HCT116 (cell line): ENCODE results near the gene CD7. TPM values are rescaled to one million over a fixed set of nuclear protein-coding genes. Genes with fewer than 3 reads are reported as not detected.

Experiments used
- ATAC-seq: fragments of 200-7000 bp; cut with Tn5 transposase; 2 replicates; pipeline ENCODE4 v1.9.1; 2020; ENCODE audit warnings: mild to moderate bottlenecking, moderate library complexity
- BruUV-seq: library from RNA; stranded (reverse); fragments of 400-500 nt; replicated peaks from 2 replicates; lab custom pipeline; 2021; lab: Mats Ljungman, UMichigan
- CTCF ChIA-PET: fragments of 300-600 bp; sonication (Branson Sonifier 250); formaldehyde crosslinking; loops from one replicate; lab custom pipeline; 2021; ENCODE audit warnings: antibody characterized with exemption; lab: Charles Lee
- POLR2A ChIA-PET: fragments of 300-600, 350-600 bp; sonication (Branson Sonifier 250); formaldehyde crosslinking; loops from one replicate; lab custom pipeline; 2021; ENCODE audit warnings: antibody characterized with exemption; lab: Charles Lee
- RAD21 ChIA-PET, 2 experiments: fragments of 300-600 bp; sonication (Branson Sonifier 250); formaldehyde crosslinking; loops; one replicate each; lab custom pipeline; 2023; ENCODE audit warnings: low total read pairs in 2 of 2; ENCODE audit not compliant: uncharacterized antibody in 2 of 2, unreplicated experiment in 2 of 2, low non-redundant PET in 1 of 2; lab: Charles Lee
- DNase-seq: peaks from one replicate; pipeline ENCODE4 v3.0.0-alpha.2; 2010; ENCODE audit warnings: low read depth, low spot score
- H2AFZ ChIP-seq: fragments of 200-600 bp; shearing (Covaris generic), sonication (generic); 2 replicates; pipeline ENCODE4 v1.6.1; 2017; ENCODE audit warnings: low read depth, mixed run types, mixed read lengths, antibody characterized with exemption, low read length; ENCODE audit not compliant: poor library complexity, severe bottlenecking
- H3K27ac ChIP-seq: 2 replicates; pipeline ENCODE4 v1.5.1; 2012; ENCODE audit warnings: low read depth, low read length
- H3K27me3 ChIP-seq: fragments of 200-600 bp; sonication (generic); 2 replicates; pipeline ENCODE4 v1.6.1; 2016; ENCODE audit warnings: mixed run types, low read length, mixed read lengths; ENCODE audit not compliant: insufficient read depth
- H3K36me3 ChIP-seq, 2 experiments: fragments of 200-500 bp in 1 of 2; fragments of 200-600 bp in 1 of 2; sonication (Bioruptor generic) in 1 of 2; sonication (generic) in 1 of 2; 2 replicates each; pipeline versions ENCODE4 v1.5.1 to v1.6.1; 2014 to 2016; ENCODE audit warnings: low read length in 2 of 2, inconsistent platforms in 1 of 2, mixed read lengths in 1 of 2, mixed run types in 1 of 2; ENCODE audit not compliant: insufficient read depth in 2 of 2, control insufficient read depth in 1 of 2
- H3K4me1 ChIP-seq, 2 experiments: fragments of 200-600 bp in 1 of 2; sonication (generic) in 1 of 2; 2 replicates each; pipeline versions ENCODE4 v1.5.1 to v1.6.1; 2012 to 2017; ENCODE audit warnings: low read length in 2 of 2, inconsistent platforms in 1 of 2, mild to moderate bottlenecking in 1 of 2, mixed read lengths in 1 of 2, mixed run types in 1 of 2, moderate library complexity in 1 of 2; ENCODE audit not compliant: insufficient read depth in 2 of 2, control insufficient read depth in 1 of 2
- H3K4me2 ChIP-seq: fragments of 200-600 bp; sonication (generic); 2 replicates; pipeline ENCODE4 v1.6.1; 2017; ENCODE audit warnings: mixed run types, low read length, mixed read lengths
- H3K4me3 ChIP-seq, 2 experiments: fragments of 200-600 bp in 1 of 2; sonication (generic) in 1 of 2; replicated peaks in 1 of 2; 2 replicates each; pipeline ENCODE4 v1.5.1; 2011 to 2016; ENCODE audit warnings: low read length in 2 of 2, control low read depth in 1 of 2, low read depth in 1 of 2, mild to moderate bottlenecking in 1 of 2, mixed read lengths in 1 of 2, mixed run types in 1 of 2
- H3K79me2 ChIP-seq: fragments of 200-600 bp; sonication (generic); 2 replicates; pipeline ENCODE4 v1.6.1; 2017; ENCODE audit warnings: mild to moderate bottlenecking, mixed run types, low read length, moderate library complexity, mixed read lengths; ENCODE audit not compliant: insufficient read depth
- H3K9ac ChIP-seq: fragments of 200-600 bp; sonication (generic); 2 replicates; pipeline ENCODE4 v1.6.1; 2016; ENCODE audit warnings: low read length, mixed read lengths
- H3K9me2 ChIP-seq: fragments of 200-600 bp; sonication (generic), shearing (Covaris generic); 2 replicates; pipeline ENCODE4 v1.6.1; 2017; ENCODE audit warnings: mixed run types, mild to moderate bottlenecking, moderate library complexity; ENCODE audit not compliant: insufficient read depth
- H3K9me3 ChIP-seq, 2 experiments: fragments of 200-500 bp in 1 of 2; fragments of 200-600 bp in 1 of 2; sonication (Bioruptor generic) in 1 of 2; sonication (generic) in 1 of 2; 2 replicates each; pipeline ENCODE4 v1.6.1; 2014 to 2017; ENCODE audit warnings: low read length in 2 of 2, mixed read lengths in 2 of 2, inconsistent platforms in 1 of 2, low read depth in 1 of 2, mild to moderate bottlenecking in 1 of 2, mixed run types in 1 of 2, moderate library complexity in 1 of 2; ENCODE audit not compliant: control insufficient read depth in 1 of 2, insufficient read depth in 1 of 2
- H4K20me1 ChIP-seq: fragments of 200-600 bp; sonication (generic), shearing (Covaris generic); 2 replicates; pipeline ENCODE4 v1.6.1; 2017; ENCODE audit warnings: mixed run types, mild to moderate bottlenecking, moderate library complexity; ENCODE audit not compliant: insufficient read depth
- CEBPB ChIP-seq: IDR thresholded peaks from 2 replicates; pipeline ENCODE4 v1.6.1; 2012; ENCODE audit warnings: low read depth
- CTCF ChIP-seq, 3 experiments: fragments of 200-600 bp in 1 of 3; sonication (generic) in 1 of 3; IDR thresholded peaks in 2 of 3; conservative IDR thresholded peaks in 1 of 3; 2 replicates each; pipeline ENCODE4 v1.5.1; 2012 to 2017; ENCODE audit warnings: low read depth in 2 of 3, low read length in 2 of 3, antibody characterized with exemption in 1 of 3, borderline replicate concordance in 1 of 3, control low read depth in 1 of 3, mild to moderate bottlenecking in 1 of 3, mixed read lengths in 1 of 3, mixed run types in 1 of 3, moderate library complexity in 1 of 3; ENCODE audit not compliant: insufficient read depth in 1 of 3
- RAD21 ChIP-seq: IDR thresholded peaks from 2 replicates; pipeline ENCODE4 v1.6.1; 2012; ENCODE audit warnings: low read depth, mild to moderate bottlenecking
- SIN3A ChIP-seq: IDR thresholded peaks from 2 replicates; pipeline ENCODE4 v1.6.1; 2012; ENCODE audit warnings: low read depth
- SP1 ChIP-seq: IDR thresholded peaks from 2 replicates; pipeline ENCODE4 v1.6.1; 2012; ENCODE audit warnings: low read depth
- ZBTB33 ChIP-seq: IDR thresholded peaks from 2 replicates; pipeline ENCODE4 v1.6.1; 2011; ENCODE audit warnings: mild to moderate bottlenecking, low read length, moderate library complexity; ENCODE audit not compliant: insufficient replicate concordance; ENCODE audit errors: extremely low read depth
- intact Hi-C: fragments of 100-400 bp; cut with micrococcal nuclease; formaldehyde crosslinking; loops from 2 replicates; pipeline ENCODE4 v1.10.0; 2022
- total RNA-seq: library from RNA; stranded (reverse); gene quantifications from one replicate; pipeline ENCODE4 v1.2.1, GENCODE V29; 2021; ENCODE audit not compliant: unreplicated experiment
- TF ChIP-seq, protein P1 (sequence below): IDR thresholded peaks from 2 replicates; pipeline ENCODE4 v1.6.1; 2012

The CD7 gene
- total RNA-seq, 1 experiment from 2014 or later = 0.61 TPM

- TF ChIP-seq RAD21 (no peak; the same call in 1 of the 2 replicates), CTCF (IDR thresholded peaks at IDR 0.05 in 2 of 3, conservative IDR thresholded peaks at IDR 0.05 in 1 of 3; ENCODE audit: borderline replicate concordance in 1 of 3, insufficient read depth in 1 of 3, low read depth in 2 of 3, low read length in 2 of 3) (peak; percentile 16 to 44 (median 39); a peak in 3 of 6 replicates), SIN3A (no peak), SP1 (no peak), CEBPB (no peak), ZBTB33 (no peak)
- TF ChIP-seq, protein P1, sequence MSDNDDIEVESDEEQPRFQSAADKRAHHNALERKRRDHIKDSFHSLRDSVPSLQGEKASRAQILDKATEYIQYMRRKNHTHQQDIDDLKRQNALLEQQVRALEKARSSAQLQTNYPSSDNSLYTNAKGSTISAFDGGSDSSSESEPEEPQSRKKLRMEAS = peak; percentile 83
- TF ChIP-seq, all 23 proteins: peak for 2
- Histone ChIP-seq H3K9me3 (no peaks in the 10 kb centered on the region), H3K4me2 (peak within 1 kb of the TSS; percentile 34), H3K27me3 (no peaks in the 10 kb centered on the region), H4K20me1 (no peaks in the 10 kb centered on the region), H3K36me3 (no peaks in the 10 kb centered on the region), H3K4me3 (no peak within 1 kb of the TSS), H2AFZ (no peak within 1 kb of the TSS), H3K79me2 (no peaks in the 10 kb centered on the region), H3K4me1 (peaks cover 13 to 24% of the 10 kb centered on the region in 2 experiments; a peak in 3 of 4 replicates), H3K9ac (peak within 1 kb of the TSS; percentile 32; the same call in 1 of the 2 replicates), H3K9me2 (no peaks in the 10 kb centered on the region), H3K27ac (peak within 1 kb of the TSS; percentile 38)
- intact Hi-C loops = no loop called here
- POLR2A ChIA-PET = no interaction called here
- ATAC-seq = peak; percentile 72
- BruUV-seq = no TSS peak
- no peak for DNase-seq
- RAD21 ChIA-PET = no interaction called here
- CTCF ChIA-PET = no interaction called here
These were observed 41.3 kb upstream of the CD7 start, which contains the start of gene TEX19 for GRCh38 chr17:82358465-82359350. Gene TEX19, plus strand, starts transcription at chr17:82359247. Its CDS starts 2,904 bp downstream, at chr17:82362151.
